HG03095 (cell line): Measurements from ENCODE around the gene SEC31B.

Source experiments
- ATAC-seq: cut with Tn5 transposase; IDR thresholded peaks from one replicate; pipeline ENCODE4 v1.9.1; 2021; ENCODE audit warnings: moderate library complexity; ENCODE audit not compliant: unreplicated experiment

Gene SEC31B

GRCh38 chr10:100446130-100446761 lies 73.4 kb downstream of the SEC31B start:
- no peak for ATAC-seq

GRCh38 chr10:100442548-100442947 lies 77.1 kb downstream of the SEC31B start:
- ATAC-seq = no peak

- ATAC-seq = no peak
These were observed 80.9 kb downstream of the SEC31B start for GRCh38 chr10:100438674-100439315.
